T-cell (primary cell): ENCODE measurements around the gene MOB3C. TPM values are rescaled to one million over a fixed set of nuclear protein-coding genes. Genes with fewer than 3 reads are reported as not detected.
"Not testable (repeated sequence)": the region's sequence is repeated elsewhere in the genome, so short reads cannot be mapped to it uniquely, and the experiment has no call there.

Experiments used
- ATAC-seq, 4 experiments: fragments of 200-7000 bp in 3 of 4; fragments of 150-1000 bp in 1 of 4; cut with Tn5 transposase; replicated peaks in 1 of 4; 1 replicate in 3 of 4; 2 replicates in 1 of 4; pipeline ENCODE4 v1.10.0; 2021; ENCODE audit warnings: moderate library complexity in 3 of 4, mild to moderate bottlenecking in 2 of 4, moderate number of reproducible peaks in 1 of 4
- CTCF ChIA-PET, 2 donors: fragments of 300-600 bp; sonication (Branson Sonifier 250); formaldehyde crosslinking; loops; one replicate each; lab custom pipeline; 2022; ENCODE audit warnings: antibody characterized with exemption in 2 of 2; lab: Charles Lee
- POLR2A ChIA-PET, 2 donors: fragments of 300-600 bp; sonication (Branson Sonifier 250); formaldehyde crosslinking; loops; one replicate each; lab custom pipeline; 2022; ENCODE audit warnings: antibody characterized with exemption in 2 of 2; lab: Charles Lee
- DNase-seq, 35 experiments: peaks; one replicate each; pipeline versions ENCODE4 v3.0.0 to v3.0.0-alpha.2; 2013 to 2023
- H3K27ac ChIP-seq: one replicate; pipeline ENCODE4 v1.5.1; 2013; ENCODE audit warnings: low read length
- H3K27me3 ChIP-seq, 2 experiments: replicated peaks in 1 of 2; 1 replicate in 1 of 2; 2 replicates in 1 of 2; pipeline versions ENCODE4 v1.6.1 to v1.7.0; 2013; ENCODE audit warnings: low read length in 1 of 2, mixed read lengths in 1 of 2; ENCODE audit not compliant: control insufficient read depth in 2 of 2, insufficient read depth in 2 of 2; ENCODE audit errors: extremely low read depth in 1 of 2
- H3K36me3 ChIP-seq, 2 donors: 1 replicate in 1 of 2; 2 replicates in 1 of 2; pipeline versions ENCODE4 v1.6.1 to v1.7.0; 2013; ENCODE audit warnings: low read length in 1 of 2; ENCODE audit not compliant: control insufficient read depth in 2 of 2, insufficient read depth in 1 of 2; ENCODE audit errors: extremely low read depth in 1 of 2
- H3K4me1 ChIP-seq, 2 experiments: 1 replicate in 1 of 2; 2 replicates in 1 of 2; pipeline versions ENCODE4 v1.6.1 to v1.7.0; 2013; ENCODE audit warnings: low read length in 2 of 2, mixed read lengths in 1 of 2; ENCODE audit not compliant: insufficient read depth in 2 of 2, control insufficient read depth in 1 of 2; ENCODE audit errors: extremely low read depth in 1 of 2
- H3K4me3 ChIP-seq, 2 donors: 1 replicate in 1 of 2; 2 replicates in 1 of 2; pipeline versions ENCODE4 v1.5.1 to v1.7.0; 2013; ENCODE audit warnings: mild to moderate bottlenecking in 2 of 2, low read length in 1 of 2, moderate library complexity in 1 of 2; ENCODE audit not compliant: control insufficient read depth in 1 of 2; ENCODE audit errors: extremely low read depth in 1 of 2
- H3K9me3 ChIP-seq: 2 replicates; pipeline ENCODE4 v1.7.0; 2013
- H3K27ac Mint-ChIP-seq, 2 donors: one replicate each; pipeline ENCODE4 v1.8.0; 2020 to 2021; ENCODE audit warnings: mild to moderate bottlenecking in 2 of 2, mixed read lengths in 2 of 2
- H3K27me3 Mint-ChIP-seq, 2 donors: one replicate each; pipeline ENCODE4 v1.8.0; 2021 to 2022; ENCODE audit warnings: mixed read lengths in 2 of 2
- H3K36me3 Mint-ChIP-seq: one replicate; pipeline ENCODE4 v1.8.0; 2021; ENCODE audit warnings: mixed read lengths
- H3K4me1 Mint-ChIP-seq, 3 donors: one replicate each; pipeline ENCODE4 v1.8.0; 2020 to 2022; ENCODE audit warnings: mixed read lengths in 3 of 3, mild to moderate bottlenecking in 1 of 3
- H3K4me3 Mint-ChIP-seq, 3 donors: one replicate each; pipeline ENCODE4 v1.8.0; 2020 to 2022; ENCODE audit warnings: mild to moderate bottlenecking in 3 of 3, mixed read lengths in 3 of 3, moderate library complexity in 3 of 3
- H3K9me3 Mint-ChIP-seq, 3 donors: one replicate each; pipeline ENCODE4 v1.8.0; 2020 to 2022; ENCODE audit warnings: mixed read lengths in 3 of 3
- WGBS: methylation state at CpG from one replicate; pipeline ENCODE4 v1.1.5; 2013; ENCODE audit warnings: missing lambda C conversion rate; ENCODE audit not compliant: insufficient coverage; 5-methylcytosine and 5-hydroxymethylcytosine counted together
- total RNA-seq, 35 experiments: library from RNA in 6 of 35; stranded (reverse) in 6 of 35; fragments of 120-200 nt in 1 of 35; gene quantifications; one replicate each; pipeline versions ENCODE4 v1.2.1 to v1.2.4 and lab custom pipeline; 2013 to 2026

MOB3C gene
- total RNA-seq, 5 donors from 2014 or later (not counting 1 experiment from before 2014, with no cell fraction given) = 13.2 to 29.6 (median 24.6) TPM

DNA sequence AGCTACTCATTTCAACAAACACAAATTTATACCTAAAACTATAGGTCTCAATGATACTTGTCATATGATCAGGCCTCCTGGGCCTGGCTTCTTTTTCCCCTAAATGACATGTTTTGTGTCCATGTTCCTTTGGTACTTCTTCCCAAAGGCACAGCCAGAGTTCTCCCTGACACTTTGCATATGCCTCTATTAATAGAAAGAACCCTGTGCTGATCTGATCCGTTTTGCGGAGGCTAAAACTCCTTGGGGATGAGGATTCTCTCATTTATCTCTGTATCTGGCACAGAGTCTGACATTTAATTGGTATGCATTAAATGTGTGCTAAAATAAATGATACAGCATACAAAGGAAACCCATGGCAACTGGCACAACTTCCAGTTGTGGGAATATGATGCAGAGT lies 40.0 kb upstream of the MOB3C start:
- CTCF ChIA-PET = no interaction called here
- H3K27ac ChIP-seq = no peak overlapping the region
- WGBS = no CpG with 5 or more reads among the region's 2 CpGs

DNA sequence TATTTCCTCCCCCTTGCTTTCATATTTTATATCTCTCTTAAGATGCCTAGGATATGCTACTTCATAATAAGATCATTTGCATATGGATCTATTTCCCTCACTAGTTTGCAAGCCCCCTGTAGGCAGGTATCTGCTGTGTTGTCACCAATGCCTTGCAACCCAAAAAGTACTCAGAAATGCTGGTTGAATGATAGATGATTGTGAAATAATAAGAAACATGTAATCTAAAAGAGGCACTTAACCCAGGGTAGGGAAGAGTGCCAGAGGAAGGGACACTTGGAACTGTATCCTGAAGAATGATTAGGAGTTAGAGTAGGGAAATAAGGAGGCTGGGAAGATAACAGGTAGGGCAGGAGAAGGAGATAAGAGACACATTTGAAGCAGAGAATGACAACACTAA lies 39.2 kb upstream of the MOB3C start:
- CTCF ChIA-PET = no interaction called here
- no peak overlapping the region for H3K4me3 ChIP-seq
- H3K4me1 ChIP-seq = no peaks in the 10 kb centered on the region
- Mint-ChIP-seq H3K4me1 (peaks cover 0 to 8% (median 8%) of the 10 kb centered on the region in 3 donors), H3K4me3 (no peak overlapping the region), H3K27ac (no peak overlapping the region), H3K36me3 (peaks cover 60% of the 10 kb centered on the region), H3K9me3 (peaks cover 0 to 6% (median 2%) of the 10 kb centered on the region in 3 donors), H3K27me3 (no peaks in the 10 kb centered on the region)
- H3K36me3 ChIP-seq = peaks cover 7 to 64% of the 10 kb centered on the region in 2 donors
- H3K27ac ChIP-seq = no peak overlapping the region
- POLR2A ChIA-PET = no interaction called here
- no peak for ATAC-seq
- DNase-seq = no peak
- peaks cover 4% of the 10 kb centered on the region for H3K9me3 ChIP-seq
- H3K27me3 ChIP-seq = no peaks in the 10 kb centered on the region

More for the DNA sequence above, 40.0 kb upstream of the MOB3C start:
- peaks cover 0 to 9% (median 8%) of the 10 kb centered on the region in 3 donors for H3K4me1 Mint-ChIP-seq
- Histone ChIP-seq H3K4me3 (no peak overlapping the region), H3K4me1 (no peaks in the 10 kb centered on the region), H3K27me3 (no peaks in the 10 kb centered on the region), H3K36me3 (peaks cover 7 to 64% of the 10 kb centered on the region in 2 donors), H3K9me3 (peaks cover 4% of the 10 kb centered on the region)
- no peaks in the 10 kb centered on the region for H3K27me3 Mint-ChIP-seq
- no peak for DNase-seq
- no peak overlapping the region for H3K27ac Mint-ChIP-seq
- no peak for ATAC-seq
- peaks cover 0 to 6% (median 2%) of the 10 kb centered on the region in 3 donors for H3K9me3 Mint-ChIP-seq
- POLR2A ChIA-PET = no interaction called here
- H3K4me3 Mint-ChIP-seq = no peak overlapping the region
- peaks cover 60% of the 10 kb centered on the region for H3K36me3 Mint-ChIP-seq

DNA sequence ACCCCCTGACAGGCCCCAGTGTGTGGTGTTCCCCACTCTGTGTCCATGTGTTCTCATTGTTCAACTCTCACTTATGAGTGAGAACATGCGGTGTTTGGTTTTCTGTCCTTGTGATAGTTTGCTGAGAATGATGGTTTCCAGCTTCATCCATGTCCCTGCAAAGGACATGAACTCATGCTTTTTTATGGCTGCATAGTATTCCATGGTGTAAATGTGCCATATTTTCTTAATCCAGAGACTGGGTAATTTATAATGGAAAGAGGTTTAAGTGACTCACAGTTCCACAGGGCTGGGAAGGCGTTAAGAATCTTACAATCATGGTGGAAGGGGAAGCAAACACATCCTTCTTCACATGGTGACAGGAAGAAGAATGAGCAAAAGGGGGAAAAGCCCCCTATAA lies 38.1 kb upstream of the MOB3C start:
- H3K27me3 ChIP-seq, H3K4me1 ChIP-seq, H3K27ac ChIP-seq, DNase-seq, POLR2A ChIA-PET, H3K4me3 ChIP-seq, H3K27me3 Mint-ChIP-seq, ATAC-seq, CTCF ChIA-PET, H3K4me1 Mint-ChIP-seq, H3K9me3 ChIP-seq, H3K27ac Mint-ChIP-seq, H3K4me3 Mint-ChIP-seq: not testable (repeated sequence)
- H3K36me3 ChIP-seq = peaks cover 7 to 74% of the 10 kb centered on the region in 2 donors
- WGBS = no CpG with 5 or more reads among the region's 2 CpGs
- peaks cover 2 to 10% (median 5%) of the 10 kb centered on the region in 3 donors for H3K9me3 Mint-ChIP-seq
- peaks cover 71% of the 10 kb centered on the region for H3K36me3 Mint-ChIP-seq

DNA sequence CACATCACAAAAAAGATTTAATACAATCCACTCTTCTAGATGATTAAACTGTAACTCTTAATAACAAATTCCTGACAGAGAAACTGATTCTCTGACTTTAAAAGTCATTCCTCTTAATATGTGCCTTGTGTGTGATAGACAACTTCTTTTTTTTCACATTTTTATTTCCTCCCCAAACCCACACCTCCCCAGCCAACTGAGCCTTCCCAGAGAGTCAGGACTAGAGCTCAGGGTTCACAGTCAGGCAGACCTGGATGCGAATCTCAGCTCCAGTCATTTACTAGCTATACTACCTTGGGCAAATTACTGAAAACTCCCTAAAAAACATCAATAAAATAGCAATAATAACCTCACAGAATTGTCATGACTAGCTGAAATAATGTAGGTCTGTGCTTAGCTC lies 37.4 kb upstream of the MOB3C start:
- Mint-ChIP-seq H3K4me1 (no peaks in the 10 kb centered on the region), H3K36me3 (peaks cover 77% of the 10 kb centered on the region), H3K27ac (no peak overlapping the region), H3K27me3 (no peaks in the 10 kb centered on the region), H3K9me3 (peaks cover 2 to 10% (median 5%) of the 10 kb centered on the region in 3 donors), H3K4me3 (no peak overlapping the region)
- Histone ChIP-seq H3K9me3 (peaks cover 4% of the 10 kb centered on the region), H3K4me1 (no peaks in the 10 kb centered on the region), H3K27ac (no peak overlapping the region), H3K36me3 (peaks cover 7 to 73% of the 10 kb centered on the region in 2 donors), H3K4me3 (no peak overlapping the region), H3K27me3 (no peaks in the 10 kb centered on the region)
- CTCF ChIA-PET = interaction anchor here in 1 of 2 donors (0.6 kb wide), 1 partner anchor 24 kb away, joined by 4 read pairs; no protein-coding TSS in a partner anchor
- DNase-seq (no peak), ATAC-seq (no peak)
- POLR2A ChIA-PET = no interaction called here
- WGBS = no CpG with 5 or more reads among the region's 1 CpG

DNA sequence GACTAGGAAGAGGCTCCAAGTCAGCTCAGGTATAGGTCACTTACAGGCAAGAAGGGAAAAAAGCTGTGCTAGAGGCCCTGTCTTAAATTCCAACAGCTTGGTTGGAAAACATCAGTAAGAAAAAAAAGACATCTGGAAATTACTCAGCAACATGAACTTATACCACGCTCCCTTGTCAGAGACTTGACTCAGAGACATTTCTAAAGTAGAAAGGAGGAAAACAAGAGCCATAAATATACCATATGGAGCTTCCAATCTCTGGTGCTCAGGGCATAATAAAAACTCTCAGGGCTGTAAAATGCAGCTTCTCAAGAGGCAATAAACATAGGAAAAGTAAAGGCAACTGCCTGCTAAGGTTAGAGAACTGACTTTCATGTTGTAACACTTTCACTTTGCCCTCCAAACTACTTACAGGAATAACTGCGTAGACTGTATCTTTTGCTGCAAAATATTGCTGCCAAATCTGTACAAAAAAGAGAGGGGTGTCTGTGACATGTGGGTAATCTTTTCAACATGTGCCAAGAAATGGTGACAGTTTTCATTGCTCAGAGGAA lies 36.9 kb upstream of the MOB3C start:
- no CpG with 5 or more reads among the region's 2 CpGs for WGBS
- Histone ChIP-seq H3K36me3 (peaks cover 7 to 70% of the 10 kb centered on the region in 2 donors), H3K4me3 (no peak overlapping the region), H3K9me3 (peaks cover 4% of the 10 kb centered on the region), H3K27ac (no peak overlapping the region), H3K4me1 (no peaks in the 10 kb centered on the region), H3K27me3 (no peaks in the 10 kb centered on the region)
- no peaks in the 10 kb centered on the region for H3K4me1 Mint-ChIP-seq
- H3K9me3 Mint-ChIP-seq = peaks cover 2 to 10% (median 5%) of the 10 kb centered on the region in 3 donors
- POLR2A ChIA-PET = no interaction called here
- no peak overlapping the region for H3K27ac Mint-ChIP-seq
- DNase-seq (no peak), ATAC-seq (no peak)
- CTCF ChIA-PET = interaction anchor here in 1 of 2 donors (0.6 kb wide), 1 partner anchor 25 kb away, joined by 4 read pairs; no protein-coding TSS in a partner anchor
- H3K36me3 Mint-ChIP-seq = peaks cover 76% of the 10 kb centered on the region
- no peak overlapping the region for H3K4me3 Mint-ChIP-seq
- no peaks in the 10 kb centered on the region for H3K27me3 Mint-ChIP-seq

DNA sequence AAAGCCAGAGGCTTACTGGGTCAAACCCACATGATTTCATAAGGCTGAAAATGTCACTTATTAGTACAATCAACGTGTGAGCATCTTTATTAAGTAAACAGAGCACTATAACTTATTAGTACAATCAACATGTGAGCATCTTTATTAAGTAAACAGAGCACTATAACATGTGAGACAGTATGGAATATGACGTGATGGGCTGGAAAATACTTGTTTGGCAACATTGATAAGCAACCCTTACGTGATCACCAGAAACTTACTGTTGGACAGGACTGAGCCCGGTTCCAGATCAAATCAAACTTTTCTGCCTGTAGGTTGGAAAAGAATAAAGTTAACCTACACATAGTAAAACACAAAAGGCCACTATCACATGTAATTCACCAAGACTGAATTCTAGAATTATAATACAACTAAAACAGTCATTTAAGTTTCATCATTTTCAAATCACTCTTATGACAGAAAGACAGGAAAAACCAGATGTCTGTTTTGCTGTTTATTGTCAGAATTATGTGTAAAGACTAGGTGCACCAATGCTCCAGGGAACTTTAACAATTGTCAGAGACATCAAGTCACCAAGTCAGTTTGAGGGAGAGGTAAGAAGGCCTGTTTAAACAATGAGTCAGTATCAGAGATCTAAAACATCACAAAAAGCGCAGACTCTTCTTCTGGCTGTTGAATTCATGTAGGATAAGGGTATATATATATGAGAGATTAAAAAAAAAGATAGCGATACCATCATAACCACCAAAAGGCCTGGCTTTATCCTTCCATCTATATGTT lies 35.9 kb upstream of the MOB3C start:
- H3K27me3 Mint-ChIP-seq = no peaks in the 10 kb centered on the region
- H3K9me3 ChIP-seq = peaks cover 4% of the 10 kb centered on the region
- H3K4me1 ChIP-seq = no peaks in the 10 kb centered on the region
- no peaks in the 10 kb centered on the region for H3K27me3 ChIP-seq
- no CpG with 5 or more reads among the region's 6 CpGs for WGBS
- no peak overlapping the region for H3K4me3 ChIP-seq
- POLR2A ChIA-PET = no interaction called here
- peaks cover 7 to 61% of the 10 kb centered on the region in 2 donors for H3K36me3 ChIP-seq
- CTCF ChIA-PET = no interaction called here
- peaks cover 69% of the 10 kb centered on the region for H3K36me3 Mint-ChIP-seq
- H3K4me1 Mint-ChIP-seq = no peaks in the 10 kb centered on the region
- ATAC-seq (no peak), DNase-seq (no peak)
- no peak overlapping the region for H3K27ac Mint-ChIP-seq
- H3K27ac ChIP-seq = no peak overlapping the region
- peaks cover 2 to 10% (median 5%) of the 10 kb centered on the region in 3 donors for H3K9me3 Mint-ChIP-seq
- H3K4me3 Mint-ChIP-seq = no peak overlapping the region
